Mesendoderm (in vitro differentiated cells): ENCODE data around the gene EEF2.
"Not testable (repeated sequence)": the region's sequence is repeated elsewhere in the genome, so short reads cannot be mapped to it uniquely, and the experiment has no call there.

ENCODE experiments used
- DNase-seq: peaks from one replicate; pipeline ENCODE4 v3.0.0; 2013
- H2AK5ac ChIP-seq: 2 replicates; pipeline ENCODE4 v1.6.1; 2013; ENCODE audit warnings: low read length, inconsistent platforms
- H2BK120ac ChIP-seq: 2 replicates; pipeline ENCODE4 v1.6.1; 2013; ENCODE audit warnings: low read depth, mild to moderate bottlenecking, low read length, moderate library complexity, mixed read lengths
- H2BK15ac ChIP-seq: replicated peaks from 2 replicates; pipeline ENCODE4 v1.6.1; 2013; ENCODE audit warnings: low read depth, mild to moderate bottlenecking, moderate library complexity
- H2BK5ac ChIP-seq: 2 replicates; pipeline ENCODE4 v1.6.1; 2013; ENCODE audit warnings: low read length, inconsistent platforms
- H3K18ac ChIP-seq: 2 replicates; pipeline ENCODE4 v1.6.1; 2013; ENCODE audit warnings: mild to moderate bottlenecking, low read length, mixed read lengths
- H3K23ac ChIP-seq: one replicate; pipeline ENCODE4 v1.6.1; 2013; ENCODE audit warnings: low read length
- H3K27ac ChIP-seq: 2 replicates; pipeline ENCODE4 v1.5.1; 2013; ENCODE audit warnings: low read depth, mild to moderate bottlenecking, inconsistent platforms, low read length, moderate library complexity
- H3K27me3 ChIP-seq: 2 replicates; pipeline ENCODE4 v1.6.1; 2013; ENCODE audit warnings: low read length, control low read depth, mild to moderate bottlenecking, inconsistent platforms; ENCODE audit not compliant: insufficient read depth, poor library complexity
- H3K36me3 ChIP-seq: 2 replicates; pipeline ENCODE4 v1.6.1; 2013; ENCODE audit warnings: low read length, inconsistent platforms; ENCODE audit not compliant: control insufficient read depth, insufficient read depth
- H3K4ac ChIP-seq: one replicate; pipeline ENCODE4 v1.6.1; 2013; ENCODE audit warnings: low read depth, mild to moderate bottlenecking, low read length, moderate library complexity
- H3K4me1 ChIP-seq: 2 replicates; pipeline ENCODE4 v1.6.1; 2013; ENCODE audit warnings: low read depth, low read length, inconsistent platforms; ENCODE audit not compliant: control insufficient read depth
- H3K4me2 ChIP-seq: 2 replicates; pipeline ENCODE4 v1.6.1; 2013; ENCODE audit warnings: low read length
- H3K4me3 ChIP-seq: 2 replicates; pipeline ENCODE4 v1.5.1; 2013; ENCODE audit warnings: mild to moderate bottlenecking, low read length
- H3K56ac ChIP-seq: one replicate; pipeline ENCODE4 v1.6.1; 2013; ENCODE audit warnings: low read length
- H3K79me1 ChIP-seq: 2 replicates; pipeline ENCODE4 v1.6.1; 2013; ENCODE audit warnings: low read length, inconsistent platforms
- H3K79me2 ChIP-seq: 2 replicates; pipeline ENCODE4 v1.6.1; 2013; ENCODE audit warnings: mild to moderate bottlenecking, low read length; ENCODE audit not compliant: control insufficient read depth, insufficient read depth
- H3K9ac ChIP-seq: 2 replicates; pipeline ENCODE4 v1.6.1; 2013; ENCODE audit warnings: low read length, inconsistent platforms
- H4K5ac ChIP-seq: one replicate; pipeline ENCODE4 v1.6.1; 2013; ENCODE audit warnings: low read length
- H4K8ac ChIP-seq: one replicate; pipeline ENCODE4 v1.6.1; 2013; ENCODE audit warnings: low read depth, mild to moderate bottlenecking, control low read depth, low read length, moderate library complexity
- WGBS: extraction: QIAGEN DNeasy Blood & Tissue Kit; methylation state at CpG from one replicate; pipeline ENCODE4 v1.1.7; 2013; ENCODE audit warnings: low lambda C conversion rate, missing lambda C conversion rate; ENCODE audit not compliant: insufficient coverage; ENCODE audit errors: extremely low coverage; 5-methylcytosine and 5-hydroxymethylcytosine counted together

The EEF2 gene

DNA sequence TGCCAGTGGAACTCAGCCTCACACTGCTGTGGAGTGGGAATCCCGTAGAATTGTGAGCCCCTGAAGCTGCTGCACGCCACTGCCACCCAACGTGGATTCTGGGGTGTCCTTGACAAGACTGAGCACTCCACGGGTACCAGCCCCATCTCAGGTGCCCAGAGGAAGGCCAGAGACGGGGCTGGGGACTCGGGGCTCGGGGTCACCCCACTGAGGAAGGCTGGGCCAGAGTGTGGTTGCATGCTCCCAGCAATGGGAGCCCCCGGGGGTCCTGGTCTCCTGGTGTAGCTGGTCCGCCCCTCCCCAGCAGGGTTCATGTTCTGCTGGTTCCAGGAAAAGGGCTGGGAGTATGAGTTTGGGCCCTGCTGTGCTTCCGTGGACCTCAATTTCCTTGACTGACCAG is 29.6 kb downstream of the EEF2 start:
- no peaks in the 10 kb centered on the region for H3K4me1 ChIP-seq
- H2BK15ac ChIP-seq, result no peak overlapping the region
- H2BK5ac ChIP-seq, result no peak overlapping the region
- H4K8ac ChIP-seq, result no peak overlapping the region
- no peak overlapping the region for H3K56ac ChIP-seq
- no CpG with 5 or more reads among the region's 10 CpGs for WGBS
- no peak for DNase-seq
- H3K27ac ChIP-seq, result peak overlapping the region; percentile 34
- no peak overlapping the region for H3K4me3 ChIP-seq
- H3K23ac ChIP-seq, result no peak overlapping the region
- H4K5ac ChIP-seq, result no peak overlapping the region
- H3K4me2 ChIP-seq, result no peak overlapping the region
- H3K79me1 ChIP-seq, result no peaks in the 10 kb centered on the region
- no peak overlapping the region for H3K9ac ChIP-seq
- peaks cover 6% of the 10 kb centered on the region for H3K36me3 ChIP-seq
- H3K4ac ChIP-seq, result no peak overlapping the region
- H2AK5ac ChIP-seq, result no peak overlapping the region
- no peak overlapping the region for H3K18ac ChIP-seq
- no peaks in the 10 kb centered on the region for H3K79me2 ChIP-seq
- H2BK120ac ChIP-seq, result no peak overlapping the region
- no peaks in the 10 kb centered on the region for H3K27me3 ChIP-seq

DNA sequence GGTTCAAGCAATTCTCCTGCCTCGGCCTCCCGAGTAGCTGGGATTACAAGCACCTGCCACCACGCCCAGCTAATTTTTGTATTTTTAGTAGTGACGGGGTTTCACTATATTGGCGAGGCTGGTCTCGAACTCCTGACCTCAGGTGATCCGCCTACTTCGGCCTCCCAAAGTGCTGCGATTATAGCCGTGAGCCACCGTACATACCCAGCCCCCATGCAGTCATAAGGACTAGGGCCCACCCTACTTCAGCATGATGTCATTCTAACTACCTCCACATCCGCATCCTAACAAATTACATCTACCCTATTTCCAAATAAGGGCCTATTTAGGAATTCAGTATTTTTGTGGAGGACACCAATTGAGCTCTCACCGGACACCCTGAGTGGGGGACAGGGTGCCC is 30.0 kb downstream of the EEF2 start:
- H2AK5ac ChIP-seq, H2BK120ac ChIP-seq, H4K5ac ChIP-seq, H3K27ac ChIP-seq, DNase-seq, H3K18ac ChIP-seq, H3K9ac ChIP-seq, H3K4me3 ChIP-seq, H3K56ac ChIP-seq, H2BK5ac ChIP-seq, H2BK15ac ChIP-seq, H3K23ac ChIP-seq, H3K79me1 ChIP-seq, H3K27me3 ChIP-seq, H3K36me3 ChIP-seq, H3K4ac ChIP-seq, H3K4me1 ChIP-seq, H4K8ac ChIP-seq, H3K79me2 ChIP-seq, H3K4me2 ChIP-seq: not testable (repeated sequence)
- no CpG with 5 or more reads among the region's 13 CpGs for WGBS

DNA sequence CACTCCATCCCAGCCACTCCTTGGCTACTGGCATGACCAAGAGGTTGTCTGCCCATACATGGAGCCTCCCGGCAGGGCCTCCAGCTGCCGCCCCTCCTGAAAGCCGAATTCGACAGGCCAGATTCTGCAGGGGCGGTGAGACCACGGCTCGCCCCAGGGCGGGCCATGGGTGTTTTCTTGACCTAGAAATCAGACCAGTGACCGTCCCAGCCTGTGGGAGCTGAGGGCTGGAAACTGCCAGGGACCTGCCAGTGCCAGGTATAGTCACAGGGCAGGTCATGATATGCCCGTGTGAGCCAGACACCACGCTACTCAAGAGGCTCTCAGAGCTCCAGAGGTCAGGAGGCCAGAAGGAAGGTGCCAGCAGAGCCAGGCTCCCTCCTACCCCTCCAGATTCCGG is 31.2 kb downstream of the EEF2 start:
- H2AK5ac ChIP-seq, result no peak overlapping the region
- no peak overlapping the region for H3K9ac ChIP-seq
- H3K56ac ChIP-seq, result no peak overlapping the region
- no peak overlapping the region for H3K27ac ChIP-seq
- H2BK15ac ChIP-seq, result no peak overlapping the region
- H2BK120ac ChIP-seq, result no peak overlapping the region
- no peak overlapping the region for H4K5ac ChIP-seq
- H3K4me3 ChIP-seq, result no peak overlapping the region
- no peak overlapping the region for H2BK5ac ChIP-seq
- H3K4me2 ChIP-seq, result no peak overlapping the region
- WGBS, result no CpG with 5 or more reads among the region's 12 CpGs
- no peak for DNase-seq
- peaks cover 6% of the 10 kb centered on the region for H3K36me3 ChIP-seq
- no peaks in the 10 kb centered on the region for H3K79me1 ChIP-seq
- H3K18ac ChIP-seq, result no peak overlapping the region
- H3K4me1 ChIP-seq, result no peaks in the 10 kb centered on the region
- no peak overlapping the region for H3K23ac ChIP-seq
- H4K8ac ChIP-seq, result no peak overlapping the region
- H3K79me2 ChIP-seq, result no peaks in the 10 kb centered on the region
- H3K4ac ChIP-seq, result no peak overlapping the region
- no peaks in the 10 kb centered on the region for H3K27me3 ChIP-seq

DNA sequence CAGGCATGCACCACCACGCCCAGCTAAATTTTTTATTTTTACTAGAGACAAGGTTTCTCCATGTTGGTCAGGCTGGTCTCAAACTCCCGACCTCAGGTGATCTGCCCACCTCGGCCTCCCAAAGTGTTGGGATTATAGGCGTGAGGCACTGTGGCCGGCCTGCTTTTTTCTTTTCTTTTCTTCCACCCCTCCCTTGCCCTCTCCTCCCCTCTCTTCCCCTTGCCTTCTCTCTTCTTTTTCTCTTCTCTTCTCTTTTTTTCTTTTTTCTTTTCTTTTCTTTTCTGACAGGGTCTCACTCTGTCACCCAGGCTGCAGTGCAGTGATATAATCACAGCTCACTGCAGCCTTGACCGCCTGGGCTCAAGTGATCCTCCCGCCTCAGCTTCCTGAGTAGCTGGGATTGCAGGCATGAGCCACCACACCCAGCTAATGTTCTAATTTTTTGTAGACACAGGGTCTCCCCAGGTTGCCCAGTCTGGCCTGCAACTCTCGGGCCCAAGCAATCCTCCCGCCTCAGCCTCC is 32.4 kb downstream of the EEF2 start:
- H3K36me3 ChIP-seq, H2BK15ac ChIP-seq, H3K27me3 ChIP-seq, H3K4me1 ChIP-seq, H3K4me2 ChIP-seq, H3K23ac ChIP-seq, H3K56ac ChIP-seq, H3K79me2 ChIP-seq, H3K27ac ChIP-seq, H2AK5ac ChIP-seq, H3K4me3 ChIP-seq, DNase-seq, H4K8ac ChIP-seq, H3K9ac ChIP-seq, H3K18ac ChIP-seq, H2BK5ac ChIP-seq, H4K5ac ChIP-seq, H3K79me1 ChIP-seq, H2BK120ac ChIP-seq, H3K4ac ChIP-seq: not testable (repeated sequence)
- WGBS, result no CpG with 5 or more reads among the region's 9 CpGs

DNA sequence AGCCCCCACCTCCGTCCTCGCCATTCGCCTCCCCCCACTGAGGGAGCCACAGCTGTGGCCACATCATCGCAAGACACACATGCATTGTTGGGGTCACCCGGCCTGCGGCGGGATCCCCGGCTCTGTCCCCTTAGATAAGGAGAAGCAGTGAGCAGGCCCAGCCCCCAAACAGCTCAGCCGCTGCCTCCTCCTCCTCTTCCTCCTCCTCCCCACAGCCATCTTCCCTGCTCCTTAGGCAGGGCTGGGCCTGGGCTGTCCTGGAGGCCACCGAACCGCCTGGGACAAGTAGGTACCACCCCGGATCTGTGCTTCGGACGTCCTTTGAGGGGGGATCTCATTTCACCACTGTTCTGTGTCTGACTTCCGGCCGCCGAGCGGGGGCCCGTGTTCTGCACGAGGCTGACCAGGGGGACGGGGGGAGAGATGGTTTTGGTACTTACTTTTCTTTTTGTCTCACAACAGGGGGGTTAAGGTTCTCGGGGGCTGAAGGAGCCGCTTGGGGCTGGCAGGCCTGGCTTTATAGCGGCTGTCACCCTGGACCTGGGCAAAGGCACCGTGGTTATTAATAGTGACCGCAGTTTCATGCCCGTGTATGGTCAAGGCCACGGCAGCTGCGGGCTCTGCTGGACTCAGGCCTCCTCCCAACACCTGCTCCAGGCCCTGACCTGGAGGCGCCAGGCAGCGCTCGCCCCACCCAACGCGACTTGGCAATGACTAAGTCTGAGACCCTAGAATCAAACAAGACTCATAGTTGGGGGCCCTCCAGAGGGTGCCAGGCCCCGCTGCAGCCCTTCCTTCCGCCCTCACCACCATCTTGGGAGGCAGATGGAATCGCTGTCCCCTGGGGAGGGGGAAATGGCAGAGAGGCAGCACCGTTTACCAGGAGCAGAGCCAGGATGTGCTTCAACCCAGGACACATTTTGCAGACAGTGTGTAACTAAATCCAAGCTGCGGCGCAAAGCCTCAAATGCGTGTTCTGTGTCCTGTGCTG is 34.1 kb downstream of the EEF2 start:
- Histone ChIP-seq H3K27ac (no peak overlapping the region), H4K5ac (no peak overlapping the region), H2BK15ac (no peak overlapping the region), H3K79me2 (no peaks in the 10 kb centered on the region), H2BK120ac (no peak overlapping the region), H3K4ac (no peak overlapping the region), H3K56ac (no peak overlapping the region), H3K4me2 (no peak overlapping the region), H3K18ac (no peak overlapping the region), H3K36me3 (peaks cover 1% of the 10 kb centered on the region), H3K9ac (no peak overlapping the region), H3K79me1 (no peaks in the 10 kb centered on the region), H3K23ac (no peak overlapping the region), H3K4me1 (no peaks in the 10 kb centered on the region), H2AK5ac (no peak overlapping the region), H2BK5ac (no peak overlapping the region), H4K8ac (no peak overlapping the region), H3K27me3 (no peaks in the 10 kb centered on the region), H3K4me3 (no peak overlapping the region)
- no CpG with 5 or more reads among the region's 41 CpGs for WGBS
- DNase-seq, result no peak
